B cell (primary cell): ENCODE data around the gene CLSTN2.

Experiments used
- CTCF ChIP-seq: fragments of 200-600 bp; IDR thresholded peaks from one replicate; pipeline ENCODE4 v1.8.0; 2022; ENCODE audit warnings: antibody characterized with exemption, mild to moderate bottlenecking
- EZH2 ChIP-seq: IDR thresholded peaks from 2 replicates; pipeline ENCODE4 v1.6.1; 2012; ENCODE audit warnings: borderline replicate concordance, low read depth, mild to moderate bottlenecking, moderate library complexity, low read length; ENCODE audit not compliant: insufficient read depth, poor library complexity, severe bottlenecking

DNA sequence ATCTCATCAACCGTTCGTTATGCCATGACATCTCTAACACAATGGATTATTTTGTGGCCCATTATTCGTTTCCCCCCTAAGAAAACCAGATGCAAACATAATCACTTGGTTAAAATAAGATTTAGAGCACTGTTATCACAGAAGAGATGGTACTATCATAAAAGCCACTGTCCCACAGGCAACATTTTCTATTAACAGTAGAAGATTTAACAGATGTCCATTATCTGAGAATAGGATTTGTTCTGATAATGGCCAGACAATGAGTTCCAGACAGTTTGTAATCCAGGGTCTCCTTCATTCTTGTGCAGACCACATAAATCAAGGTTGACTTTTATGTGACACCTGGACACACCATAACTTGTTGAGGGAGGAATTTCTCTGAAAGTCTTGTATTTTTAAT lies 153.1 kb downstream of the CLSTN2 start:
- no peak for TF ChIP-seq CTCF
- no peak for TF ChIP-seq EZH2
